ENCODE data around the gene GPC1.

GPC1 gene

GRCh38 chr2:240456447-240457222, 21.2 kb downstream of the GPC1 start:
- no peak for DNase-seq (ENCODE audit: low read depth in 2 of 2)

GRCh38 chr2:240457223-240458043, 22.0 kb downstream of the GPC1 start:
- DNase-seq (ENCODE audit: low read depth in 2 of 2): no peak

- DNase-seq (ENCODE audit: low read depth in 2 of 2): no peak
Measured at GRCh38 chr2:240458044-240458899, 22.8 kb downstream of the GPC1 start.

GRCh38 chr2:240458900-240459391, 23.5 kb downstream of the GPC1 start:
- DNase-seq (ENCODE audit: low read depth in 2 of 2): no peak

GRCh38 chr2:240459401-240460252, 24.2 kb downstream of the GPC1 start:
- no peak for DNase-seq (ENCODE audit: low read depth in 2 of 2)

GRCh38 chr2:240460253-240460711, 24.8 kb downstream of the GPC1 start:
- no peak for DNase-seq (ENCODE audit: low read depth in 2 of 2)

GRCh38 chr2:240460781-240461431, 25.4 kb downstream of the GPC1 start:
- DNase-seq (ENCODE audit: low read depth in 2 of 2): no peak

GRCh38 chr2:240461471-240462072, 26.1 kb downstream of the GPC1 start:
- no peak for DNase-seq (ENCODE audit: low read depth in 2 of 2)

GRCh38 chr2:240462073-240462706, 26.7 kb downstream of the GPC1 start:
- DNase-seq (ENCODE audit: low read depth in 2 of 2): no peak

- DNase-seq (ENCODE audit: low read depth in 2 of 2): no peak
Measured at GRCh38 chr2:240462707-240463273, 27.3 kb downstream of the GPC1 start.

- no peak for DNase-seq (ENCODE audit: low read depth in 2 of 2)
Measured at GRCh38 chr2:240463274-240463865, 27.9 kb downstream of the GPC1 start.

GRCh38 chr2:240463866-240464481, 28.5 kb downstream of the GPC1 start:
- no peak for DNase-seq (ENCODE audit: low read depth in 2 of 2)

GRCh38 chr2:240464514-240465241, 29.2 kb downstream of the GPC1 start:
- DNase-seq (ENCODE audit: low read depth in 2 of 2): no peak

GRCh38 chr2:240465268-240465764, 29.9 kb downstream of the GPC1 start:
- DNase-seq (ENCODE audit: low read depth in 2 of 2): no peak

GRCh38 chr2:240465765-240466578, 30.5 kb downstream of the GPC1 start:
- no peak for DNase-seq (ENCODE audit: low read depth in 2 of 2)

- no peak for DNase-seq (ENCODE audit: low read depth in 2 of 2)
Measured at GRCh38 chr2:240466579-240467148, 31.2 kb downstream of the GPC1 start.
